Stimulated activated memory B cell treated with anti-CD40 and anti-IgM and Interleukin-4, amounts not matched to agents 10 μg/mL and 1 μg/mL and 100 μg/mL, for 72 hours (primary cell): ENCODE data around the gene CRYBA4.
A peak's percentile ranks its signal among the peaks of the same experiment; 100 is the strongest.

Experiments used
- ATAC-seq: fragments of 150-1000 bp; cut with Tn5 transposase; 2 replicates; pipeline ENCODE4 v1.10.0; 2021
- H3K27ac Mint-ChIP-seq: one replicate; pipeline ENCODE4 v1.8.0; 2022; ENCODE audit warnings: mild to moderate bottlenecking, mixed read lengths
- H3K27me3 Mint-ChIP-seq: one replicate; pipeline ENCODE4 v1.8.0; 2022; ENCODE audit warnings: mixed read lengths
- H3K36me3 Mint-ChIP-seq: one replicate; pipeline ENCODE4 v1.8.0; 2022; ENCODE audit warnings: mixed read lengths
- H3K4me1 Mint-ChIP-seq: one replicate; pipeline ENCODE4 v1.8.0; 2022; ENCODE audit warnings: mixed read lengths
- H3K4me3 Mint-ChIP-seq: one replicate; pipeline ENCODE4 v1.8.0; 2022; ENCODE audit warnings: mild to moderate bottlenecking, moderate library complexity, mixed read lengths
- H3K9me3 Mint-ChIP-seq: one replicate; pipeline ENCODE4 v1.8.0; 2022; ENCODE audit warnings: mixed read lengths

CRYBA4 gene

DNA sequence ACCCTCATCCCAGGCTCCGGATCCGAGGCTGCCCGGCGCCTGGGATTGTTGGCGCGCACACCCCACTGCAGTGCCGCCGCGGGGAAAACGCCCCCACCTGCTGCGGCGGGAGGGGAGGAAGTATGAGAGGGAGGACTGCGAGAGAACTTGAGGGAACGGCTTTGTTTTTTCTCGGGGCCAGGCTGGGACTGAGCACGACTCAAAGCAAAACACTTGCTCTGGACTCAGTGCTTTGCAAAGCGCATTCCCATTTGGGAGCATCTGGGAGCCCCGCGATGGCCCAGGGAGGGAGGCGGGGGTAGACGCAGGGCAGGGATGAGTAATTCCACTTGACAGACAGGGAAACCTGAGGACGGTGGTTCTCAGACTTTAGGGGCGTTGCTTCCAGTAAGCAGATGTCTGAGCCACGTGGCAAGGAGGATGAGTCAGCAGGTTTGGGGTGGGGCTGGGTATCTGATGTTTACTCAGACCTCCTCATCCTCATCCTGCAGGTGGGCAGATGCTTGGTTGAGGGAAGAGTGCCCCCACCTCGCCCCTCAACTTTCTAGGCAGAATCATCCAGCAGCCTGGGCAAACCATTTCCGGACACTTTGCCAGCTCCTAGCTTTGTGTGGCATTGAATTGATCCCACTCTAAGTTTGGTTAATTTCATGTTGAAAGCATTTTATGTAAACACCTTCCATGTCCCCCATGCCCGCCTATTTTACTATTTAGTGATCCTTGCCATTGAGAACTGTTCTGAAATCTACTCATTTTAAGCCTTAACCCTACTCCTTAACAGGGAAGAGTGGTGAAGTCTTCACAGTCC lies 37.1 kb downstream of the CRYBA4 start:
- H3K27me3 Mint-ChIP-seq = peaks cover 15% of the 10 kb centered on the region
- no peaks in the 10 kb centered on the region for H3K9me3 Mint-ChIP-seq
- peaks cover 44% of the 10 kb centered on the region for H3K4me1 Mint-ChIP-seq
- peak overlapping the region; percentile 66 for H3K27ac Mint-ChIP-seq
- peak overlapping the region; percentile 84 for H3K4me3 Mint-ChIP-seq
- H3K36me3 Mint-ChIP-seq = no peaks in the 10 kb centered on the region
- peak; percentile 82 for ATAC-seq

DNA sequence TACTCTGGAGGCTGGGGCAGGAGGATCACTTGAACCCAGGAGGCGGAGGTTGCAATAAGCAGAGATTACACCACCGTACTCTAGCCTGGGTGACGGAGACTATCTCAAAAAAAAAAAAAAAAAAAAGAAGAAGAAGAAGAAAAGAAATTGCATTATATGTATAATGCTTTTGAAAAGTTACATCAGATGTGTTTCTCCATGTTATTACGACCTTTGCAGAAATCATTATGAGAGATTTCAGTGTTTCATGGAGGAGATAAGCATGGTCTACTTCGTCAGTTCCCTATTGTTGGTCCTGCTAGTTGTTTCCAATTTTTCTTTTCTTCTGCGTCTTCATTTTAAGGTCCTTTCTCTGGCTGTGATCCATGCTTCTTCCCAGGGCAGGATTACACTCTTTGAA lies 38.6 kb downstream of the CRYBA4 start:
- peaks cover 58% of the 10 kb centered on the region for H3K4me1 Mint-ChIP-seq

GRCh38 chr22:26660961-26661578 lies 39.3 kb downstream of the CRYBA4 start:
- H3K27me3 Mint-ChIP-seq = peaks cover 15% of the 10 kb centered on the region
- no peak for ATAC-seq
- no peak overlapping the region for H3K4me3 Mint-ChIP-seq
- no peaks in the 10 kb centered on the region for H3K36me3 Mint-ChIP-seq
- H3K27ac Mint-ChIP-seq = peak overlapping the region; percentile 46
- no peaks in the 10 kb centered on the region for H3K9me3 Mint-ChIP-seq
- peaks cover 64% of the 10 kb centered on the region for H3K4me1 Mint-ChIP-seq

More for the DNA sequence above, 38.6 kb downstream of the CRYBA4 start:
- Mint-ChIP-seq H3K27me3 (peaks cover 15% of the 10 kb centered on the region), H3K9me3 (no peaks in the 10 kb centered on the region), H3K36me3 (no peaks in the 10 kb centered on the region), H3K27ac (no peak overlapping the region), H3K4me3 (no peak overlapping the region)
- no peak for ATAC-seq

- no peak overlapping the region for H3K27ac Mint-ChIP-seq
- no peaks in the 10 kb centered on the region for H3K9me3 Mint-ChIP-seq
- peaks cover 66% of the 10 kb centered on the region for H3K4me1 Mint-ChIP-seq
- no peak for ATAC-seq
- H3K36me3 Mint-ChIP-seq = no peaks in the 10 kb centered on the region
- no peak overlapping the region for H3K4me3 Mint-ChIP-seq
- peaks cover 10% of the 10 kb centered on the region for H3K27me3 Mint-ChIP-seq
These were observed 40.4 kb downstream of the CRYBA4 start for GRCh38 chr22:26662160-26662559.

GRCh38 chr22:26663374-26663923 lies 41.7 kb downstream of the CRYBA4 start:
- no peak overlapping the region for H3K4me3 Mint-ChIP-seq
- H3K4me1 Mint-ChIP-seq = peaks cover 66% of the 10 kb centered on the region
- no peaks in the 10 kb centered on the region for H3K36me3 Mint-ChIP-seq
- H3K9me3 Mint-ChIP-seq = no peaks in the 10 kb centered on the region
- H3K27ac Mint-ChIP-seq = peak overlapping the region; percentile 80
- peak; percentile 29 for ATAC-seq
- no peaks in the 10 kb centered on the region for H3K27me3 Mint-ChIP-seq

GRCh38 chr22:26665813-26666231 lies 44.1 kb downstream of the CRYBA4 start:
- H3K4me1 Mint-ChIP-seq = peaks cover 79% of the 10 kb centered on the region
- H3K4me3 Mint-ChIP-seq = no peak overlapping the region
- no peaks in the 10 kb centered on the region for H3K27me3 Mint-ChIP-seq
- peak overlapping the region; percentile 80 for H3K27ac Mint-ChIP-seq
- no peaks in the 10 kb centered on the region for H3K9me3 Mint-ChIP-seq
- no peaks in the 10 kb centered on the region for H3K36me3 Mint-ChIP-seq
- ATAC-seq = no peak

DNA sequence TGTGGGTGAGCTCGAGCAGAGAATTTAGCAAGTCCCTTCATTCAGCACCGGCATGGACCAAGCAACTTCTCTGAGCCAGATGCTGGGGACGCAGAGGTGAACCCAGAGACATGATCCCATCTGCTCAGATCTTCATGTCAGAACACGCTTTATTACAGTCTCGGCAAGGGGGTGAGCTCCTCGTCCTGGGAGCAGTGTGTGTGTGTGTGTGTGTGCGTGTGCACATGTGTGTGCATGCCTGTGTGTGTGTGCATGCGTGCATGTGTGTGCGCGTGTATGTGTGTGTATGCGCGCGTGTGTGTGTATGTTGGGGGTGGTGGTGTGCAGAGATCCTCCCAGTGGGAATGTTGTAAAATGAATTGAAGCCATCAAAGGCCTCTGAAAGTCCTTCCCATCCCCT lies 45.4 kb downstream of the CRYBA4 start:
- Mint-ChIP-seq H3K27ac (peak overlapping the region; percentile 13), H3K4me1 (peaks cover 87% of the 10 kb centered on the region), H3K9me3 (no peaks in the 10 kb centered on the region), H3K27me3 (no peaks in the 10 kb centered on the region), H3K36me3 (no peaks in the 10 kb centered on the region), H3K4me3 (no peak overlapping the region)
- ATAC-seq = no peak

GRCh38 chr22:26669060-26669481 lies 47.3 kb downstream of the CRYBA4 start:
- Mint-ChIP-seq H3K4me3 (no peak overlapping the region), H3K27me3 (no peaks in the 10 kb centered on the region), H3K4me1 (peaks cover 91% of the 10 kb centered on the region), H3K36me3 (no peaks in the 10 kb centered on the region), H3K9me3 (no peaks in the 10 kb centered on the region), H3K27ac (peak overlapping the region; percentile 92)
- ATAC-seq = no peak

DNA sequence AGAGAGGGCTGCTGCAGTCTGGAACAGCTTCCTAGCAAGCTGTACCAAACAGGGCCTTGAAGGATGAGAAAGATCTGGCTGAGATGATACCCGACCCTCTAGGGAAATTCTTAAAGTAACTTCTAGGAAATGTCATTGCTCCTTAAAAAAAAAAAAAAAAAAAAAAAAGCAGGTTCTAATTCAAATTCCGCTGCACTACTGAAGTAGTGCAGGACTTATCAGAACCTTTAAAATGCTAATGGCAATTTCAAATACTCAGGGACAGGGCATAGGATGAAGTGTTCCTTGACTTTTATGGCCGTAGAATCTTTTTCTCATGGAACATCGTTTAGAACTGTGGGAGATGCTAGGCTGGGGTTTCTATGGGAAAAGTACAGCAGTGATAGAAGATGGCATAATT lies 48.7 kb downstream of the CRYBA4 start:
- H3K9me3 Mint-ChIP-seq = no peaks in the 10 kb centered on the region
- no peak for ATAC-seq
- H3K27me3 Mint-ChIP-seq = no peaks in the 10 kb centered on the region
- H3K4me3 Mint-ChIP-seq = peak overlapping the region; percentile 58
- H3K27ac Mint-ChIP-seq = peak overlapping the region; percentile 92
- H3K36me3 Mint-ChIP-seq = no peaks in the 10 kb centered on the region
- peaks cover 91% of the 10 kb centered on the region for H3K4me1 Mint-ChIP-seq

DNA sequence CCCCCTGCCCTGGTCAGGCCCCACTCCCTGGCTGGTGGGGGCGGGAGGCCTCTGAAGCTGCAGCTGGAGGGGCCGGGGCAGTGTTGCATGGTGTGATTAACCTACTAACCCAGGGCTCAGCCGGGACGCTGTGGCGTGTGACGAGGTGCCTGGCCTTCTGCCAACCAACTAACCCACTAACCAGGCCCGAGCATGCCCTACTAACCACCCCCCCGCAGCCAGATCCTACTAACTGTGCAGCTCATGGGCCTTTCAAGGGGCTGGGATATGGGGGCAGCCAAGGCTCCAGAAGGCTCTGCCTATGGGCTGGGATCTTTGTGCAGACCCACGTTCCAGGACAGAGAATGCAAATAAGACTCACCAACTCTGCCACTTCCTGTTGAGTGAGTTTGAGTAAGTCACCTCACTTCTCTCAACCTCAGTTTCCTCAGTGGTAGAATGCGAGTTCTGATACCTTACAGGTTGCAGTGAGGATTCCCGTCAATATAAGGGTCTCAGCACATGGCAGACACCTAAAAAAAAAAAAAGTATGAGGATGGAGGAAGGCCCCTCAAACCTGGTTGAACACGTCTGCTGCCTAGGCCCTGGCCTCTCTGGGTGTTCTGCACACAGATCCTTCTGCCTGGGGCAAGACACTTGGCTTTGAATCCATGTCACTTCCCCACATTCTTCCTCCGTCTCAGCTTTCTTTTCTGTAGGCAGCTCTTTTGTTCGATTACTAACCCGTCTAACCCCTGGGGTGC lies 49.7 kb downstream of the CRYBA4 start:
- Mint-ChIP-seq H3K27me3 (no peaks in the 10 kb centered on the region), H3K9me3 (no peaks in the 10 kb centered on the region), H3K36me3 (no peaks in the 10 kb centered on the region), H3K4me1 (peaks cover 93% of the 10 kb centered on the region), H3K4me3 (peak overlapping the region; percentile 97), H3K27ac (peak overlapping the region; percentile 92)
- ATAC-seq = peak; percentile 67

GRCh38 chr22:26672060-26672471 lies 50.3 kb downstream of the CRYBA4 start:
- ATAC-seq = peak; percentile 28
- H3K36me3 Mint-ChIP-seq = no peaks in the 10 kb centered on the region
- H3K27me3 Mint-ChIP-seq = no peaks in the 10 kb centered on the region
- peak overlapping the region; percentile 97 for H3K4me3 Mint-ChIP-seq
- peaks cover 93% of the 10 kb centered on the region for H3K4me1 Mint-ChIP-seq
- no peaks in the 10 kb centered on the region for H3K9me3 Mint-ChIP-seq
- H3K27ac Mint-ChIP-seq = peak overlapping the region; percentile 92

GRCh38 chr22:26672590-26673468 lies 51.1 kb downstream of the CRYBA4 start:
- Mint-ChIP-seq H3K27ac (peak overlapping the region; percentile 92), H3K4me1 (peaks cover 85% of the 10 kb centered on the region), H3K9me3 (no peaks in the 10 kb centered on the region), H3K36me3 (no peaks in the 10 kb centered on the region), H3K4me3 (peak overlapping the region; percentile 97), H3K27me3 (no peaks in the 10 kb centered on the region)
- ATAC-seq = peak; percentile 84

GRCh38 chr22:26673486-26673885 lies 51.7 kb downstream of the CRYBA4 start:
- Mint-ChIP-seq H3K9me3 (no peaks in the 10 kb centered on the region), H3K27ac (peak overlapping the region; percentile 92), H3K27me3 (no peaks in the 10 kb centered on the region), H3K4me1 (peaks cover 85% of the 10 kb centered on the region), H3K36me3 (no peaks in the 10 kb centered on the region), H3K4me3 (peak overlapping the region; percentile 97)
- no peak for ATAC-seq
